ENCODE measurements around the gene SRGAP2. TPM values are rescaled to one million over a fixed set of nuclear protein-coding genes. Genes with fewer than 3 reads are reported as not detected.
A peak's percentile ranks its signal among the peaks of the same experiment; 100 is the strongest.
"Not testable (repeated sequence)": the region's sequence is repeated elsewhere in the genome, so short reads cannot be mapped to it uniquely, and the experiment has no call there.

Gene SRGAP2
- total RNA-seq, 1 donor from 2014 or later: 122 TPM

DNA sequence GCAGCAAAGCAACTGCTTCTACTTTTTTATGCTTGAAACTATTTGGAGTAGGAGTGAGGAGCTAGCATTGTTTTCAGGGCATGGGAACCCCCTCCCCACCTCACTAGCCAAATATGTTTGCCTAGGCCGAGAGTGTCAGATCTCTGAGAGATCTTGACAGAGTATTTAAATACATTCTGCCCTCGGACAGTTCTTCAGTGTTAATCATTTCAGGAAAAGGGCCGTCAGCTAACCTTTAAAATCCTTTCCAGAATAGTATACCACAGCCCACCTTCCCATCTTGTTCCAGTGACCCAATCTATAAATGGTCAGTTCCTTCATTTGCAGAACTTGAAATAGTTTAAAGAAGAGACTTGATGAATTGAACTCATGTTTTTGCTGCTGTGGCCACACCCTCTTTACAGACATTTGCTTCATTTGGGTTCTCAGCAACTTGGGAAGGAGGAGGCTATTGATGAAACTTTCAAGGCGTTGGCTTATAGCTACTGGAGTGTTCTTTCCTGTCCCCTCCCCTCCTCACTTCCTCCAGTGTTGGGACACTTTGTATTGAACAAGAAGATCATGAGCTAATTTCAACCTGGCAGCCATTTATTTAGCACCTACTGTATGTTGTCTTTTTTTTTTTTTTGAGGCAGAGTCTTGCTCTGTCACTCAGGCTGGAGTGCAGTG, 17.1 kb downstream of the SRGAP2 start:
- DNase-seq (ENCODE audit: low spot score); H3K27me3 Mint-ChIP-seq (ENCODE audit: insufficient read depth); H3K4me1 Mint-ChIP-seq (ENCODE audit: low read depth); H3K4me3 Mint-ChIP-seq; intact Hi-C loops (cut with micrococcal nuclease); H3K27ac Mint-ChIP-seq; H3K9me3 Mint-ChIP-seq; H3K36me3 Mint-ChIP-seq (ENCODE audit: low read depth): not testable (repeated sequence)

- H3K27me3 Mint-ChIP-seq (ENCODE audit: insufficient read depth); intact Hi-C loops (cut with micrococcal nuclease); H3K27ac Mint-ChIP-seq; H3K36me3 Mint-ChIP-seq (ENCODE audit: low read depth); H3K4me1 Mint-ChIP-seq (ENCODE audit: low read depth); H3K4me3 Mint-ChIP-seq; H3K9me3 Mint-ChIP-seq; DNase-seq (ENCODE audit: low spot score): not testable (repeated sequence)
Measured at GRCh38 chr1:206221585-206221984, 18.2 kb downstream of the SRGAP2 start.

DNA sequence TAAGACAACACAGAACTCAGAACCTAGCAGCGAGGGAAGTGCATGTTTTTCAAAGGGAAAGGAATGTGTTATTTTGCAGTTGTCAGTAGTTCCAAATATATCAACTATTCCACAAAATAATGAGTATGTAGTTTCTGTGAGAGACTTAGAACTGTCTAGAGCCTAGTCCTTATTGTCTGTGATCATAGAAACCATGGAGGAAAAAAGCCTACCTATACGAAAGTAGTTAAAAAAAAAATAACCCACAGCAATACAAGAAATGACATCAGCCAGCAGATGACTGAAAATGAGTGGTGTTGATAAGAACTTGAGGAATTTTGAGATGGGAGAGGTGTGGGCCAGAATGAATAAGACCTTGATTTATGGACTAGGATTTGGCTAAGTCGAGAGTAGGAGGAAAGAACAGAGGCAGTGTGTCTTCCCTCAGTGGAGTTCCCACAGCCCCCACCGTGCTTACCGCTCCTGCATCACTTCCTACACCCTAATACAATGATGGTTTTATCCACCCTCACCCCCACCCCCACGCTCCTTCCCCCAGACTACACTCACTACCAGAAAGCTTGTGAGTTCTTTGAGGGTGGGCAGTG, 20.9 kb downstream of the SRGAP2 start:
- H3K4me1 Mint-ChIP-seq (ENCODE audit: low read depth); DNase-seq (ENCODE audit: low spot score); H3K9me3 Mint-ChIP-seq; H3K27me3 Mint-ChIP-seq (ENCODE audit: insufficient read depth); intact Hi-C loops (cut with micrococcal nuclease); H3K36me3 Mint-ChIP-seq (ENCODE audit: low read depth): not testable (repeated sequence)
- peak overlapping the region; percentile 37 for H3K4me3 Mint-ChIP-seq
- peak overlapping the region; percentile 70 for H3K27ac Mint-ChIP-seq

DNA sequence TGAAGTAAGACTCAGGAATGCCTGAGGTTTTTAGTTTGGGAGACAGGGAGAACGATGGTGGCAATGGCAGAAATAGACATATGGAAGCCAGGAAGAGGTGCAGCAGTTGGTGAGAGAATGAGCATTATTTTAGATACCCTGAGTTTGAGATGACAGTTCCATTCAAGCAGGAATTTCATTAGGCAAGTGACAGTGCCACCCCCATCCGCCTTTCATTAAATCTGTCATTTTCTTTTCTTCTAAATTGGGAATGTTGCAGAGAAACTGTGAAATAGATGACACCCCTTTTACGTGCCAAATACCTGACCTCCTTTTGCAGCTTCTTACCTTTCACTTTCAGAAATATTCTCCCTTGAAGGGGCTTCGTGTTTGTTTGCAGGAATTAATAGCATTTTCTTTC, 22.0 kb downstream of the SRGAP2 start:
- H3K36me3 Mint-ChIP-seq (ENCODE audit: low read depth); H3K27me3 Mint-ChIP-seq (ENCODE audit: insufficient read depth); H3K4me1 Mint-ChIP-seq (ENCODE audit: low read depth); DNase-seq (ENCODE audit: low spot score); H3K9me3 Mint-ChIP-seq; H3K27ac Mint-ChIP-seq; H3K4me3 Mint-ChIP-seq; intact Hi-C loops (cut with micrococcal nuclease): not testable (repeated sequence)

DNA sequence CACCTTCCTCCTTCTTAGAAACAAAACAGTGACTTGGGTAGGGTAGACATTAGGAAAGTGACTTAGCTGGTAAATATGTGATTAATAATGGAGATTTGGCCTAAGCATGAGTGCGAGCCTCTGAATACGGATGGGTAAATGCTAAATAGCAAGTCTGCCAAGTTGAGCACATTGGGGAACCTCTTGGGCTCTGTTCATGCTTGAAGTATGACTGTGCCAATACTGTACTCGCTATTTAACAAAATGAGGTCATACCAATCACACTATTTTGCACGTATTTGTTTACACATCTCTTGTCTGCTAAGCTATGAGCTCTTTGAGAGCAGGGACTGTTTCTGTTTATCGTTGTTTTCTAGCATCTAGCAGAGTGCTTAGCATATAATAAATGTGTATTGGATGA, 23.5 kb downstream of the SRGAP2 start:
- intact Hi-C loops (cut with micrococcal nuclease); H3K9me3 Mint-ChIP-seq; H3K27ac Mint-ChIP-seq; H3K27me3 Mint-ChIP-seq (ENCODE audit: insufficient read depth); H3K4me3 Mint-ChIP-seq; H3K36me3 Mint-ChIP-seq (ENCODE audit: low read depth); H3K4me1 Mint-ChIP-seq (ENCODE audit: low read depth); DNase-seq (ENCODE audit: low spot score): not testable (repeated sequence)

DNA sequence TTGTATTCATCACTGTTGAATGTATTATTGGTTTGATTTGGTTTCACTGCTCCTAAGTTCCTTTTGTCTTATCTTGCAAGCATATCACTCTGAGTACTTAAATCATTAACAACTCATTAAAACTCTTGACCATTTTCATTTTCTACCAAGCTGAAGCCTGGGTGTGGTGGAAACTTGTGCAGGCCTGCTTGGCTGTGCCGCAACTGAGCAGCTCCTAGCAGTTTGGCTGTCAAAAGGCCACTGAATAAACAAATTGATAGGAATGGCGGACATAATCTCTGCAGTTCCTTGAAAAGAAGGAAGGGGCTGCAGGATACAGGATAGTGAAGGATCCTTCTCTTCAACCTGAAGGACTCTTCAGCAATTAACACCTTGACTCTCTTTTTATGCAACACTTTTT, 25.9 kb downstream of the SRGAP2 start:
- H3K27me3 Mint-ChIP-seq (ENCODE audit: insufficient read depth); H3K36me3 Mint-ChIP-seq (ENCODE audit: low read depth); H3K9me3 Mint-ChIP-seq; H3K4me3 Mint-ChIP-seq; DNase-seq (ENCODE audit: low spot score); intact Hi-C loops (cut with micrococcal nuclease); H3K27ac Mint-ChIP-seq; H3K4me1 Mint-ChIP-seq (ENCODE audit: low read depth): not testable (repeated sequence)

DNA sequence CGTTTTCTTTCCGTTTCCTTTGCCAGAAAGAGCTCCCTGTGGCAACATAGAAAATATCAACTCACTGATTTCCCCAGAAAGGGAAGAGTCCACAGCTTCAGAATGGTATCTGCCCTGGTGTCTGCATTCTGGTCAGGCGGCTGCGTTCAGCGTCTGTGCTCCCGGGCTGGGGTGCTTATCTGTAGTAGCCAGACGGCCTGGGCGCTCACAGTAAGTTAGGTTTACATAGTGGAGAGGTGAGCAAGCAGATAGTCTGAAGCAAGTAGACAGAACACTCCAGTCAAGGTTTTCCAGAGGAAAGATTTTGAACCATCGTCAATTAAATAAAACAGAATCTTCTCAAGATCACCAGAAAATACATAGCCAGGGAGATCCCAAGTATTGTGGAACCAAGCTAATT, 28.6 kb downstream of the SRGAP2 start:
- intact Hi-C loops (cut with micrococcal nuclease); H3K36me3 Mint-ChIP-seq (ENCODE audit: low read depth); H3K4me3 Mint-ChIP-seq; H3K9me3 Mint-ChIP-seq; DNase-seq (ENCODE audit: low spot score); H3K4me1 Mint-ChIP-seq (ENCODE audit: low read depth); H3K27ac Mint-ChIP-seq; H3K27me3 Mint-ChIP-seq (ENCODE audit: insufficient read depth): not testable (repeated sequence)

DNA sequence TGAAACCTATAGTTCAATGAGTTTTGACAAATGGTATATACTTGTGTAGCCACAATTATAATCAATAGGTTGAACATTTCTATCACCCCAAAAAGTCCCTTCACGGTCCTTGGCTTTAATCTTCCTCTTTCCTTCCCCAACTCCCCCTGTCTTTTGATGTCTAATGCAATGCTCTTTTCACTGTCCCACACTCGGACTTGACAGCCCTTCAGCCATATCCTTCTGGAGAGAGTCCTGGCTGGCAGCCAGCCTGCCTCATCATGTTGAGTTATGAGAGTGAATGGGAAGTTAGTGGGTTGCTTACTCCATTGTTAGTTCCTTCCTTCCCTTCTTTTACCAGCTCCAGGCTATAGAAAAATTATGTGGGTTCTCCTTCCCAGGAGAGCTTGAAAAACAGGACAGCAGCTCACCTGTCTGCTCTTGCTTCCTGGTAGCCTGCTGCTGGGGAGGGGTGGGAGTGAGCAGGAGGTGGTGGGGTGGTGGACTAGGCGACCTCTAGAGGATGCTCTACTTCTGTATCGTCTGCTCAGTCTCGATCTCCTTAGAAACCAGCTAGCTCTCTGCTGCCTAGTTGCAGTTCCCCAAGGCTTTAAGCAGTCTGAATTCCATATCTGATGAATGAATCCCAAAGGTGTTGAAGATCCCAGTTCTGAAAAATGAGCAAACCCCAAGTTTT, 29.8 kb downstream of the SRGAP2 start:
- intact Hi-C loops (cut with micrococcal nuclease); H3K4me1 Mint-ChIP-seq (ENCODE audit: low read depth); H3K4me3 Mint-ChIP-seq; H3K36me3 Mint-ChIP-seq (ENCODE audit: low read depth); H3K27ac Mint-ChIP-seq; H3K9me3 Mint-ChIP-seq; H3K27me3 Mint-ChIP-seq (ENCODE audit: insufficient read depth); DNase-seq (ENCODE audit: low spot score): not testable (repeated sequence)

GRCh38 chr1:206234189-206234916, 31.0 kb downstream of the SRGAP2 start:
- H3K9me3 Mint-ChIP-seq; intact Hi-C loops (cut with micrococcal nuclease); H3K27ac Mint-ChIP-seq; DNase-seq (ENCODE audit: low spot score); H3K36me3 Mint-ChIP-seq (ENCODE audit: low read depth); H3K4me1 Mint-ChIP-seq (ENCODE audit: low read depth); H3K4me3 Mint-ChIP-seq; H3K27me3 Mint-ChIP-seq (ENCODE audit: insufficient read depth): not testable (repeated sequence)

- DNase-seq (ENCODE audit: low spot score); H3K9me3 Mint-ChIP-seq; intact Hi-C loops (cut with micrococcal nuclease); H3K36me3 Mint-ChIP-seq (ENCODE audit: low read depth); H3K27me3 Mint-ChIP-seq (ENCODE audit: insufficient read depth); H3K27ac Mint-ChIP-seq; H3K4me1 Mint-ChIP-seq (ENCODE audit: low read depth); H3K4me3 Mint-ChIP-seq: not testable (repeated sequence)
Measured at GRCh38 chr1:206235190-206235589, 31.8 kb downstream of the SRGAP2 start.

GRCh38 chr1:206240288-206240687, 36.9 kb downstream of the SRGAP2 start:
- not testable (repeated sequence) for H3K36me3 Mint-ChIP-seq (ENCODE audit: low read depth); H3K27me3 Mint-ChIP-seq (ENCODE audit: insufficient read depth)

GRCh38 chr1:206243335-206243734, 40.0 kb downstream of the SRGAP2 start:
- H3K4me1 Mint-ChIP-seq (ENCODE audit: low read depth); H3K9me3 Mint-ChIP-seq; H3K4me3 Mint-ChIP-seq; H3K27me3 Mint-ChIP-seq (ENCODE audit: insufficient read depth); intact Hi-C loops (cut with micrococcal nuclease); H3K36me3 Mint-ChIP-seq (ENCODE audit: low read depth): not testable (repeated sequence)
- peak; percentile 17 for DNase-seq (ENCODE audit: low spot score)
- H3K27ac Mint-ChIP-seq: peak overlapping the region; percentile 21

More at GRCh38 chr1:206240288-206240687, 36.9 kb downstream of the SRGAP2 start:
- intact Hi-C loops (cut with micrococcal nuclease); DNase-seq (ENCODE audit: low spot score); H3K9me3 Mint-ChIP-seq; H3K4me3 Mint-ChIP-seq; H3K27ac Mint-ChIP-seq; H3K4me1 Mint-ChIP-seq (ENCODE audit: low read depth): not testable (repeated sequence)

DNA sequence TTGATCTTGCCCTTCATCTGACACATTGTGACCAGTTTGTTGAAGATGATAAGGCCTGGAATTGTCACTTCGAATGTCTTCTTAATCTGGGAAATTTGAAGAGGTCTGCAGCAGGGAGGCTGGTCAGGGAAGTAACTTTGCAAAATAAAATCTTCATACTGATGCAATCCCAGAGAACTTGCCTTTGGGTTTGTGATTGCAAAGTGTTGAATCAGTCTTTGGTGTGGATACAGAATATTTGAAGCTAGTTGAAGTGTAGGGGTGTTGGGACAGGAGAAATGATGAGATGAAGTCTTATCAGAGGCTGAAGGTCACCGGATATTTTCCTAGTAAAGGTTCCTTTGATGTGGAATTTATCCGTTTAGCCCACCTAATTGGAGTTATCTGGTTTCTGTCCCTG, 42.1 kb downstream of the SRGAP2 start:
- H3K36me3 Mint-ChIP-seq (ENCODE audit: low read depth); H3K27me3 Mint-ChIP-seq (ENCODE audit: insufficient read depth); H3K4me1 Mint-ChIP-seq (ENCODE audit: low read depth); intact Hi-C loops (cut with micrococcal nuclease); DNase-seq (ENCODE audit: low spot score); H3K9me3 Mint-ChIP-seq; H3K4me3 Mint-ChIP-seq; H3K27ac Mint-ChIP-seq: not testable (repeated sequence)

Data from activated T-helper 1 cell treated with anti-CD3 and anti-CD28 coated beads, Interleukin-12 subunit alpha, Interleukin-12 subunit beta, Interleukin-2, Interleukin-4 antibody, amounts not matched to agents 30 ng/mL and 10 ng/mL and 1 ng/mL, durations not matched to agents 14 hours and 24 hours and 36 hours (primary cell).